Erythroblast (primary cell): ENCODE data around the gene FSTL4.

Experiments used
- GATA1 ChIP-seq: IDR thresholded peaks from 2 replicates; pipeline ENCODE4 v1.6.1; 2011; ENCODE audit warnings: low read depth, mild to moderate bottlenecking, control low read depth, low read length, moderate library complexity
- POLR2A ChIP-seq: IDR thresholded peaks from 2 replicates; pipeline ENCODE4 v1.6.1; 2011; ENCODE audit warnings: mild to moderate bottlenecking, low read length

GRCh38 chr5:133322743-133323142 is 289.6 kb downstream of the FSTL4 start:
- TF ChIP-seq POLR2A, result no peak
- TF ChIP-seq GATA1, result no peak
